A673 (cell line): Measurements from ENCODE around the gene ATG10. TPM values are rescaled to one million over a fixed set of nuclear protein-coding genes. Genes with fewer than 3 reads are reported as not detected.

ENCODE experiments used
- BruUV-seq: library from RNA; stranded (reverse); fragments of 400-500 nt; replicated peaks from 2 replicates; lab custom pipeline; 2021; lab: Mats Ljungman, UMichigan
- CTCF ChIA-PET: fragments of 300-600 bp; sonication (Branson Sonifier 250); formaldehyde crosslinking; loops from one replicate; lab custom pipeline; 2022; ENCODE audit warnings: antibody characterized with exemption; lab: Charles Lee
- POLR2A ChIA-PET: fragments of 300-600 bp; sonication (Branson Sonifier 250); formaldehyde crosslinking; loops from one replicate; lab custom pipeline; 2022; ENCODE audit warnings: antibody characterized with exemption; ENCODE audit not compliant: low non-redundant PET; lab: Charles Lee
- DNase-seq: peaks from one replicate; pipeline ENCODE4 v3.0.0-alpha.2; 2015; ENCODE audit warnings: low spot score
- H3K27ac ChIP-seq: fragments of 200-600 bp; sonication (generic); 2 replicates; pipeline ENCODE4 v1.5.1; 2016; ENCODE audit warnings: mixed run types, low read depth, mild to moderate bottlenecking, mixed read lengths, antibody characterized with exemption, low read length; ENCODE audit not compliant: poor library complexity, severe bottlenecking
- H3K27me3 ChIP-seq: fragments of 200-600 bp; sonication (generic); replicated peaks from 2 replicates; pipeline ENCODE4 v1.6.1; 2017; ENCODE audit warnings: mixed run types, low read depth, mild to moderate bottlenecking, mixed read lengths, antibody characterized with exemption, low read length; ENCODE audit not compliant: insufficient read depth, poor library complexity
- H3K36me3 ChIP-seq: fragments of 200-600 bp; sonication (generic); 2 replicates; pipeline ENCODE4 v1.6.1; 2016; ENCODE audit warnings: mixed run types, mild to moderate bottlenecking, mixed read lengths, antibody characterized with exemption, low read length; ENCODE audit not compliant: insufficient read depth, poor library complexity, severe bottlenecking
- H3K4me1 ChIP-seq: fragments of 200-600 bp; sonication (generic); 2 replicates; pipeline ENCODE4 v1.6.1; 2017; ENCODE audit warnings: mixed run types, mild to moderate bottlenecking, mixed read lengths, antibody characterized with exemption, low read length; ENCODE audit not compliant: insufficient read depth, poor library complexity, severe bottlenecking
- H3K4me3 ChIP-seq: fragments of 200-600 bp; sonication (generic); 2 replicates; pipeline ENCODE4 v1.5.1; 2016; ENCODE audit warnings: low read depth, mixed run types, mild to moderate bottlenecking, mixed read lengths, low read length; ENCODE audit not compliant: poor library complexity, severe bottlenecking
- H3K9me3 ChIP-seq: fragments of 200-600 bp; sonication (generic); 2 replicates; pipeline ENCODE4 v1.6.1; 2016; ENCODE audit warnings: mixed run types, low read depth, mild to moderate bottlenecking, mixed read lengths, antibody characterized with exemption, low read length; ENCODE audit not compliant: poor library complexity, severe bottlenecking
- EZH2 ChIP-seq: fragments of 200-600 bp; sonication (generic); IDR thresholded peaks from 2 replicates; pipeline ENCODE4 v1.6.1; 2017; ENCODE audit warnings: borderline replicate concordance, low read depth, mild to moderate bottlenecking, mixed read lengths, antibody characterized with exemption, low read length; ENCODE audit not compliant: poor library complexity, severe bottlenecking
- intact Hi-C: fragments of 100-400 bp; cut with micrococcal nuclease; formaldehyde crosslinking; loops from one replicate; pipeline ENCODE4 v1.10.0; 2022; ENCODE audit not compliant: unreplicated experiment
- total RNA-seq: library from RNA; stranded (reverse); gene quantifications from 2 replicates; pipeline ENCODE4 v1.2.3, GENCODE V29; 2021
- TF ChIP-seq, protein P1 (sequence below): fragments of 300-800, 200-600 bp; sonication (generic); conservative IDR thresholded peaks from 2 replicates; pipeline ENCODE4 v1.5.1; 2017; ENCODE audit warnings: low read depth, mild to moderate bottlenecking, antibody characterized with exemption, low read length, moderate library complexity, mixed read lengths

ATG10 gene
- total RNA-seq, 1 experiment from 2014 or later = 17.1 TPM

- ChIA-PET POLR2A (no interaction called here), CTCF (no interaction called here)
- no peaks in the 10 kb centered on the region for H3K9me3 ChIP-seq
- no peak for TF ChIP-seq EZH2
- TF ChIP-seq, protein P1, sequence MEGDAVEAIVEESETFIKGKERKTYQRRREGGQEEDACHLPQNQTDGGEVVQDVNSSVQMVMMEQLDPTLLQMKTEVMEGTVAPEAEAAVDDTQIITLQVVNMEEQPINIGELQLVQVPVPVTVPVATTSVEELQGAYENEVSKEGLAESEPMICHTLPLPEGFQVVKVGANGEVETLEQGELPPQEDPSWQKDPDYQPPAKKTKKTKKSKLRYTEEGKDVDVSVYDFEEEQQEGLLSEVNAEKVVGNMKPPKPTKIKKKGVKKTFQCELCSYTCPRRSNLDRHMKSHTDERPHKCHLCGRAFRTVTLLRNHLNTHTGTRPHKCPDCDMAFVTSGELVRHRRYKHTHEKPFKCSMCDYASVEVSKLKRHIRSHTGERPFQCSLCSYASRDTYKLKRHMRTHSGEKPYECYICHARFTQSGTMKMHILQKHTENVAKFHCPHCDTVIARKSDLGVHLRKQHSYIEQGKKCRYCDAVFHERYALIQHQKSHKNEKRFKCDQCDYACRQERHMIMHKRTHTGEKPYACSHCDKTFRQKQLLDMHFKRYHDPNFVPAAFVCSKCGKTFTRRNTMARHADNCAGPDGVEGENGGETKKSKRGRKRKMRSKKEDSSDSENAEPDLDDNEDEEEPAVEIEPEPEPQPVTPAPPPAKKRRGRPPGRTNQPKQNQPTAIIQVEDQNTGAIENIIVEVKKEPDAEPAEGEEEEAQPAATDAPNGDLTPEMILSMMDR = no peak
- H3K4me3 ChIP-seq = no peak overlapping the region
- no peak for DNase-seq
- H3K27me3 ChIP-seq = no peaks in the 10 kb centered on the region
- intact Hi-C loops = no loop called here
- H3K36me3 ChIP-seq = no peaks in the 10 kb centered on the region
- no peaks in the 10 kb centered on the region for H3K4me1 ChIP-seq
- BruUV-seq = no TSS peak
- no peak overlapping the region for H3K27ac ChIP-seq
Measured at GRCh38 chr5:82217917-82218316, 246.1 kb downstream of the ATG10 start.

- no peaks in the 10 kb centered on the region for H3K36me3 ChIP-seq
- no peak for DNase-seq
- TF ChIP-seq, protein P1 = no peak
- no peak for TF ChIP-seq EZH2
- H3K27ac ChIP-seq = no peak overlapping the region
- ChIA-PET CTCF (no interaction called here), POLR2A (no interaction called here)
- no peak overlapping the region for H3K4me3 ChIP-seq
- no peaks in the 10 kb centered on the region for H3K27me3 ChIP-seq
- intact Hi-C loops = no loop called here
- BruUV-seq = no TSS peak
- H3K4me1 ChIP-seq = no peaks in the 10 kb centered on the region
- no peaks in the 10 kb centered on the region for H3K9me3 ChIP-seq
Measured at GRCh38 chr5:82218374-82219156, 246.7 kb downstream of the ATG10 start.

DNA sequence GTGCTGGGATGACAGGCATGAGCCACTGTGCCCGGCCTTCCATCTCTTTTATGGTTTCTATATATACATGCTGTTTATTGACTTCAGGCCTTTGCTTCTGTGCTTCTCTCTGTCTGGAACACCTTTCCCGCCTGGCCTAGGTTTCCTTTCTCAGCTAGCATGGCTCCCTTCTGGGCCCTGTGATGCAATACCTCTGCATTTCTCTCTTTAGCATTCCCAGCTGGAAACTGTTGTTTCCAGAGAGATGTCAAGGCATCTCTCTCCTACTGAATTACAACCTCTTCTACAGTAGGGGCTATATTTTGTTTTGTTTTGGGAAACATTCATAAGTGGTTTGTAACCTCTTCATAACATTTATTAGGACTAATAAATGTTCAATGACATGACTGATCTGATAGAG, 249.2 kb downstream of the ATG10 start:
- Histone ChIP-seq H3K9me3 (no peaks in the 10 kb centered on the region), H3K27ac (no peak overlapping the region), H3K4me1 (no peaks in the 10 kb centered on the region), H3K36me3 (no peaks in the 10 kb centered on the region), H3K27me3 (no peaks in the 10 kb centered on the region), H3K4me3 (no peak overlapping the region)
- BruUV-seq = no TSS peak
- intact Hi-C loops = loop anchor here (10.0 kb wide), 2 partner anchors 106 to 466 kb away; partner anchors contain the start of gene SSBP2
- no peak for DNase-seq
- TF ChIP-seq EZH2 = no peak
- TF ChIP-seq, protein P1 = no peak
- ChIA-PET POLR2A (no interaction called here), CTCF (no interaction called here)
